HepG2 (cell line): ENCODE data around the gene PBOV1. TPM values are rescaled to one million over a fixed set of nuclear protein-coding genes. Genes with fewer than 3 reads are reported as not detected.

Experiments
- ATAC-seq: fragments of 200-7000 bp; cut with Tn5 transposase; 3 replicates; pipeline ENCODE4 v1.9.1; 2020; ENCODE audit warnings: mild to moderate bottlenecking, moderate library complexity
- BruUV-seq: library from RNA; stranded (reverse); fragments of 400-500 nt; replicated peaks from 2 replicates; lab custom pipeline; 2021; lab: Mats Ljungman, UMichigan
- CTCF ChIA-PET: fragments of 300-600 bp; formaldehyde crosslinking; extraction: SDS; loops from one replicate; lab custom pipeline; 2021; ENCODE audit warnings: low total read pairs, inconsistent platforms, low intra/inter-chr PET ratio; lab: Yijun Ruan, JAX
- POLR2A ChIA-PET: fragments of 350-600 bp; sonication (Branson Sonifier 250); formaldehyde crosslinking; loops from one replicate; lab custom pipeline; 2020; ENCODE audit warnings: antibody characterized with exemption, inconsistent platforms; lab: Yijun Ruan, JAX
- DNase-seq: peaks from one replicate; pipeline ENCODE4 v3.0.0-alpha.2; 2015; ENCODE audit warnings: low spot score
- FAIRE-seq: peaks from 3 replicates; lab custom pipeline; 2011; peaks lifted over from hg19 to GRCh38; lab: Jason Lieb, UNC
- H2AFZ ChIP-seq: one replicate; pipeline ENCODE4 v1.6.1; 2011; ENCODE audit warnings: low read length, inconsistent platforms
- H3K27ac ChIP-seq: fragments of 300-600 bp; 3 replicates; pipeline ENCODE4 v1.8.0; 2011; ENCODE audit warnings: mixed run types, mild to moderate bottlenecking, mixed read lengths, low read length, inconsistent platforms; ENCODE audit not compliant: insufficient read depth; ENCODE audit errors: extremely low read length
- H3K27me3 ChIP-seq, 2 experiments: fragments of 200-600 bp in 1 of 2; 2 replicates in 1 of 2; 3 replicates in 1 of 2; pipeline versions ENCODE4 v1.6.0 to v1.8.0; 2011; ENCODE audit warnings: low read length in 2 of 2, mild to moderate bottlenecking in 2 of 2, moderate library complexity in 2 of 2, inconsistent platforms in 1 of 2; ENCODE audit not compliant: insufficient read depth in 2 of 2, control insufficient read depth in 1 of 2
- H3K36me3 ChIP-seq, 2 experiments: fragments of 200-600 bp in 1 of 2; replicated peaks in 1 of 2; 2 replicates in 1 of 2; 3 replicates in 1 of 2; pipeline versions ENCODE4 v1.5.1 to v1.8.0; 2011; ENCODE audit warnings: low read length in 2 of 2, inconsistent platforms in 1 of 2; ENCODE audit not compliant: insufficient read depth in 2 of 2, control insufficient read depth in 1 of 2
- H3K4me1 ChIP-seq: 2 replicates; pipeline ENCODE4 v1.5.1; 2012; ENCODE audit warnings: low read length, inconsistent platforms; ENCODE audit not compliant: insufficient read depth
- H3K4me2 ChIP-seq: 2 replicates; pipeline ENCODE4 v1.6.0; 2011; ENCODE audit warnings: low read depth, low read length, inconsistent platforms
- H3K4me3 ChIP-seq, 3 experiments: fragments of 200-600 bp in 1 of 3; sonication (generic), shearing (Covaris generic) in 1 of 3; replicated peaks in 1 of 3; 2 replicates each; pipeline ENCODE4 v1.5.1; 2011 to 2016; ENCODE audit warnings: low read length in 3 of 3, inconsistent platforms in 2 of 3, low read depth in 2 of 3, mild to moderate bottlenecking in 2 of 3, control low read depth in 1 of 3, mixed read lengths in 1 of 3; ENCODE audit not compliant: insufficient read depth in 1 of 3
- H3K79me2 ChIP-seq: one replicate; pipeline ENCODE4 v1.6.1; 2011; ENCODE audit warnings: low read length, inconsistent platforms; ENCODE audit not compliant: insufficient read depth
- H3K9ac ChIP-seq: 2 replicates; pipeline ENCODE4 v1.6.0; 2011; ENCODE audit warnings: mild to moderate bottlenecking, low read depth, low read length, inconsistent platforms; ENCODE audit not compliant: insufficient read depth
- H3K9me3 ChIP-seq: 2 replicates; pipeline ENCODE4 v1.5.1; 2012; ENCODE audit warnings: mild to moderate bottlenecking, low read length
- H4K20me1 ChIP-seq: 2 replicates; pipeline ENCODE4 v1.6.0; 2011; ENCODE audit warnings: inconsistent platforms, mild to moderate bottlenecking, low read length, moderate library complexity; ENCODE audit not compliant: insufficient read depth
- ASH2L ChIP-seq: fragments of 300-600, 200-600 bp; sonication (generic); IDR thresholded peaks from 2 replicates; pipeline ENCODE4 v1.7.0; 2017; ENCODE audit warnings: low read depth, mild to moderate bottlenecking, moderate library complexity, mixed read lengths, low read length; ENCODE audit not compliant: insufficient read length
- CHD4 ChIP-seq: fragments of 200-600 bp; sonication (generic); IDR thresholded peaks from 2 replicates; pipeline ENCODE4 v1.7.0; 2017; ENCODE audit warnings: mild to moderate bottlenecking, low read length, borderline replicate concordance
- FOXP4 ChIP-seq: sonication (generic); formaldehyde crosslinking; IDR thresholded peaks from 2 replicates; pipeline ENCODE4 v1.4.0; 2020; ENCODE audit warnings: missing genetic modification reagents
- GATAD1 ChIP-seq: IDR thresholded peaks from 2 replicates; pipeline ENCODE4 v1.6.1; 2016; ENCODE audit warnings: missing genetic modification reagents, missing compliant biosample characterization
- HMGXB3 ChIP-seq: sonication (generic); formaldehyde crosslinking; IDR thresholded peaks from 2 replicates; pipeline ENCODE4 v1.4.0; 2020; ENCODE audit warnings: missing genetic modification reagents, borderline replicate concordance
- HOXA5 ChIP-seq: sonication (generic); formaldehyde crosslinking; IDR thresholded peaks from 2 replicates; pipeline ENCODE4 v1.4.0; 2020; ENCODE audit warnings: missing genetic modification reagents
- NCOA2 ChIP-seq: sonication (generic); formaldehyde crosslinking; IDR thresholded peaks from 2 replicates; pipeline ENCODE4 v1.8.0; 2022; ENCODE audit warnings: inconsistent platforms
- NR2F1 ChIP-seq, 2 experiments: fragments of 450-650 bp in 1 of 2; formaldehyde crosslinking in 1 of 2; IDR thresholded peaks; 2 replicates each; pipeline versions ENCODE4 v1.5.0 to v1.6.1; 2016 to 2020; ENCODE audit warnings: mild to moderate bottlenecking in 1 of 2, missing compliant biosample characterization in 1 of 2, missing genetic modification reagents in 1 of 2, moderate library complexity in 1 of 2
- PATZ1 ChIP-seq: sonication (generic); formaldehyde crosslinking; IDR thresholded peaks from 2 replicates; pipeline ENCODE4 v1.4.0; 2020; ENCODE audit warnings: missing genetic modification reagents
- PHF21A ChIP-seq: sonication (generic); formaldehyde crosslinking; IDR thresholded peaks from 2 replicates; pipeline ENCODE4 v1.5.0; 2020; ENCODE audit warnings: mild to moderate bottlenecking, missing genetic modification reagents
- RXRB ChIP-seq: IDR thresholded peaks from 2 replicates; pipeline ENCODE4 v1.6.1; 2016; ENCODE audit warnings: borderline replicate concordance, missing genetic modification reagents, missing compliant biosample characterization
- SALL1 ChIP-seq: sonication (generic); formaldehyde crosslinking; IDR thresholded peaks from 2 replicates; pipeline ENCODE4 v1.8.0; 2022; ENCODE audit warnings: mild to moderate bottlenecking, missing genetic modification reagents
- TCF7 ChIP-seq: sonication (generic); IDR thresholded peaks from 2 replicates; pipeline ENCODE4 v1.6.1; 2016; ENCODE audit warnings: antibody characterized with exemption, low read depth
- ZNF264 ChIP-seq: sonication (generic); formaldehyde crosslinking; IDR thresholded peaks from 2 replicates; pipeline ENCODE4 v1.4.0; 2020; ENCODE audit warnings: missing genetic modification reagents
- ZNF431 ChIP-seq: sonication (generic); formaldehyde crosslinking; IDR thresholded peaks from 2 replicates; pipeline ENCODE4 v1.9.0; 2022; ENCODE audit warnings: missing genetic modification reagents, low read depth, mild to moderate bottlenecking, borderline replicate concordance
- ZNF878 ChIP-seq: sonication (generic); formaldehyde crosslinking; IDR thresholded peaks from 2 replicates; pipeline ENCODE4 v1.8.1; 2023; ENCODE audit warnings: mild to moderate bottlenecking, missing genetic modification reagents, moderate library complexity
- ZSCAN31 ChIP-seq: sonication (generic); formaldehyde crosslinking; IDR thresholded peaks from 2 replicates; pipeline ENCODE4 v1.5.0; 2020; ENCODE audit warnings: low read depth, mild to moderate bottlenecking, missing genetic modification reagents
- WGBS: methylation state at CpG from one replicate; pipeline ENCODE4 v1.1.6; 2017; ENCODE audit warnings: low lambda C conversion rate; 5-methylcytosine and 5-hydroxymethylcytosine counted together
- in situ Hi-C: cut with HindIII; loops from 2 replicates; pipeline ENCODE4 v1.10.0; 2017; ENCODE audit warnings: low pct_unique_long_range_greater_than_20kb; ENCODE audit not compliant: extremely low pct_ligation_motif_present
- intact Hi-C: fragments of 100-400 bp; cut with micrococcal nuclease; formaldehyde crosslinking; loops from one replicate; pipeline ENCODE4 v1.10.0; 2022; ENCODE audit not compliant: unreplicated experiment
- polyA plus RNA-seq, 8 experiments: library from polyadenylated mRNA; depleted of rRNA in 3 of 8; stranded (reverse) in 7 of 8; unstranded in 1 of 8; fragments of >200 nt; fragmentation: Illumina TruSeq in 4 of 8; extraction: Trizol in 4 of 8; gene quantifications; 2 replicates each; pipeline versions ENCODE4 v1.2.1 to v1.2.3, GENCODE V29; 2011 to 2016; ENCODE audit warnings: low read depth in 4 of 8, missing spikeins in 1 of 8, mixed read lengths in 1 of 8; ENCODE audit not compliant: insufficient read depth in 1 of 8
- total RNA-seq, 5 experiments: library from RNA; depleted of rRNA; stranded (reverse); fragments of >200 nt; fragmentation: Illumina TruSeq; extraction: Trizol; gene quantifications; 2 replicates each; pipeline ENCODE4 v1.2.3, GENCODE V29; 2016; ENCODE audit warnings: low read depth in 1 of 5

PBOV1 gene
- total and polyA plus RNA-seq, 2 of the 13 experiments (the other 11 are each of a cell fraction or from before 2014, with no cell fraction given) = not detected

- Histone ChIP-seq H2AFZ (no peak overlapping the region), H3K9ac (no peak overlapping the region), H3K4me1 (peaks cover 45% of the 10 kb centered on the region), H3K27ac (peak overlapping the region; percentile 47), H3K4me2 (peak overlapping the region; percentile 51), H3K9me3 (no peaks in the 10 kb centered on the region), H3K27me3 (no peaks in the 10 kb centered on the region), H4K20me1 (no peaks in the 10 kb centered on the region), H3K36me3 (no peaks in the 10 kb centered on the region; a peak in 1 of 5 replicates), H3K79me2 (no peaks in the 10 kb centered on the region), H3K4me3 (peak overlapping the region in 1 of 3 experiments; percentile 10; a peak in 1 of 6 replicates)
- ChIA-PET CTCF (no interaction called here), POLR2A (no interaction called here)
- BruUV-seq = no TSS peak
- ATAC-seq (peak; percentile 78), DNase-seq (peak; percentile 68), FAIRE-seq (no peak)
- 9% methylated on average over 1 of the region's 1 CpG for WGBS
- in situ Hi-C loops = no loop called here
- intact Hi-C loops = no loop called here
- peak; percentile 85 for TF ChIP-seq RXRB (CRISPR knock-in tag)
- TF ChIP-seq SALL1 (CRISPR knock-in tag) = 0 out of 2 replicates have a peak, but pooled peaks have one; percentile 4
- peak; percentile 71; the same call in 1 of the 2 replicates for TF ChIP-seq FOXP4 (CRISPR knock-in tag)
- peak; percentile 73 for TF ChIP-seq NCOA2 (CRISPR knock-in tag)
- TF ChIP-seq ZNF878 (CRISPR knock-in tag) = 0 out of 2 replicates have a peak, but pooled peaks have one; percentile 41
- peak; percentile 57; the same call in 1 of the 2 replicates for TF ChIP-seq TCF7
- TF ChIP-seq GATAD1 (CRISPR knock-in tag) = peak; percentile 27; the same call in 1 of the 2 replicates
- peak; percentile 55 for TF ChIP-seq PHF21A (CRISPR knock-in tag)
- no peak for TF ChIP-seq ZSCAN31 (CRISPR knock-in tag)
- TF ChIP-seq CHD4 = no peak
- peak; percentile 15 for TF ChIP-seq ASH2L
- TF ChIP-seq HMGXB3 = 0 out of 2 replicates have a peak, but pooled peaks have one; percentile 17
- no peak for TF ChIP-seq ZNF264 (CRISPR knock-in tag)
- peak in 1 of 2 experiments; percentile 50; a peak in 2 of 4 replicates for TF ChIP-seq NR2F1 (CRISPR knock-in tag; IDR thresholded peaks at IDR 0.05)
- TF ChIP-seq ZNF431 (CRISPR knock-in tag) = 0 out of 2 replicates have a peak, but pooled peaks have one; percentile 41
- no peak for TF ChIP-seq HOXA5
- TF ChIP-seq PATZ1 (CRISPR knock-in tag) = peak; percentile 28; the same call in 1 of the 2 replicates
These were observed 39.3 kb upstream of the PBOV1 start for GRCh38 chr6:138257638-138258040.
